Activated naive CD8-positive, alpha-beta T cell treated with anti-CD3 and anti-CD28 coated beads, Interleukin-2, amount 50 U/mL, for 16 hours (primary cell): Measurements from ENCODE around the gene HIVEP3.

ENCODE experiments used
- DNase-seq: peaks from one replicate; pipeline ENCODE4 v3.0.0-alpha.2; 2020; ENCODE audit warnings: low read depth, low spot score

The HIVEP3 gene

GRCh38 chr1:41813226-41813625, 105.5 kb downstream of the HIVEP3 start:
- DNase-seq: no peak

- DNase-seq: no peak
Measured at GRCh38 chr1:41812453-41812852, 106.3 kb downstream of the HIVEP3 start.

GRCh38 chr1:41812051-41812450, 106.7 kb downstream of the HIVEP3 start:
- DNase-seq: no peak

- DNase-seq: no peak
Measured at GRCh38 chr1:41811051-41811795, 107.5 kb downstream of the HIVEP3 start.

- no peak for DNase-seq
Measured at GRCh38 chr1:41810446-41810845, 108.3 kb downstream of the HIVEP3 start.

- no peak for DNase-seq
Measured at GRCh38 chr1:41809692-41810091, 109.0 kb downstream of the HIVEP3 start.

GRCh38 chr1:41807390-41807789, 111.3 kb downstream of the HIVEP3 start:
- DNase-seq: no peak

- DNase-seq: peak; percentile 37
Measured at GRCh38 chr1:41806472-41807155, 112.1 kb downstream of the HIVEP3 start.

GRCh38 chr1:41805771-41806471, 112.8 kb downstream of the HIVEP3 start:
- DNase-seq: peak; percentile 13

- no peak for DNase-seq
Measured at GRCh38 chr1:41804176-41804575, 114.5 kb downstream of the HIVEP3 start.

- DNase-seq: no peak
Measured at GRCh38 chr1:41803656-41804055, 115.1 kb downstream of the HIVEP3 start.

- no peak for DNase-seq
Measured at GRCh38 chr1:41802532-41803501, 115.9 kb downstream of the HIVEP3 start.

- DNase-seq: no peak
Measured at GRCh38 chr1:41800311-41800829, 118.4 kb downstream of the HIVEP3 start.

- no peak for DNase-seq
Measured at GRCh38 chr1:41799723-41800122, 119.0 kb downstream of the HIVEP3 start.

- no peak for DNase-seq
Measured at GRCh38 chr1:41799205-41799604, 119.5 kb downstream of the HIVEP3 start.

- no peak for DNase-seq
Measured at GRCh38 chr1:41795205-41795762, 123.4 kb downstream of the HIVEP3 start.

- no peak for DNase-seq
Measured at GRCh38 chr1:41794031-41794430, 124.7 kb downstream of the HIVEP3 start.

- no peak for DNase-seq
Measured at GRCh38 chr1:41792485-41792770, 126.3 kb downstream of the HIVEP3 start.

- DNase-seq: no peak
Measured at GRCh38 chr1:41791667-41792484, 126.8 kb downstream of the HIVEP3 start.

- no peak for DNase-seq
Measured at GRCh38 chr1:41790351-41790750, 128.4 kb downstream of the HIVEP3 start.
